GM21515 (cell line): Measurements from ENCODE around the gene TOMM22.

ENCODE experiments used
- ATAC-seq: cut with Tn5 transposase; IDR thresholded peaks from one replicate; pipeline ENCODE4 v1.9.1; 2021; ENCODE audit not compliant: unreplicated experiment

TOMM22 gene

DNA sequence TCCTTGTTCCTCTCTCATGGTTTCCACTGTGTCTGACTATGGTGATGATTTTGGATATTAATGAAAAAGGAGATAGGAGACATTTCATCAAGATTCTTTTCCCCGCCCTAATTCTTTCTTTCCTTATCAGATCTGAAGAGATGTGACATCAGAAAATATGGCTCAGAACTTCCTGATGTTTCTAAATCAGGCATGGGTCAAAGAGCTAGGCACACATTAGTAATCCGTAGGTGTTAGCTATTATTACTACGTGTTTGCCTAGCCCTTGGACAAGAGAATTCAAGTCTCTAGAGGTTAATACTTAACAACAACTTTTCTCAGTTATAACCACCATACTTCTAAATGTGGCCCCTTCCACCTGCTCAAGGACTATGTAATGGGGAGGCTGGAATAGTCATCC, 13.2 kb downstream of the TOMM22 start:
- ATAC-seq, result no peak

DNA sequence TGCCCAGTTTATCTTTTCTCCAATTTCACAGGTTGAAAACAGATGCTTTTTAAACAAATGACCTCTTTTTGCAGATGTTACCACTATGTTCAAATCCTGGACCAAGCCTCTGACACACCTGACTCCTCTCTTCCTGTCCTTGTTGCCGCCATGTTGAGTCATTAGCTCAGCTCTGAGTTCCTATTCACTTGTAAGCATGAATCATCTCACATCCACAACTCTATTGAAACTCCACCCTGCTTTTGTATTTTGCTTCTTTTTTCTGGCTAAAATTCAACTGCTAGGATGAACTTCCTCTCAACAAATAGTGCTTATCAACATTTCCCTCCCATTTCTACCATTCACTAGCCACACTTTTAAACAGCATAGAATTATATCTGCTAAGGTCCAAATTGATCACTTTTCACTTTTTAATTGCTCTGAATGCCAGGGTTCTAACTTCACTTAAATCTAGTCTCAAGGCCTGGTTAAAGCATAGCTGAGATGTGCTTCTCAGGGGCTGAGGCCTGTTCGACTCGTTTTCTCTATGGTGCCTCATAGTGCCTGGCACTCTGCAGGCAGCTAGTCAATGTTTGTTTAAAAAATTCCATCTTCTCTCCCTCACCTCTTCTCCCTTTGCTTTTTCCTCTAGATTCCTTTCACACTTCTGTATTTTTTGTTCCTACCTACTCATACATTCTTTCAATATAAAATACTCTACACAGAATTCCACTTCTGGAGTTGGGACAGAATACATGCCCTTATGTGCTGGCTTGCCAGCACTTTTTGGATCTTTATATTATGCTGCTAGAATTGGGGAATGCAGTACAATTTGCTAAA, 15.1 kb downstream of the TOMM22 start:
- ATAC-seq, result no peak

DNA sequence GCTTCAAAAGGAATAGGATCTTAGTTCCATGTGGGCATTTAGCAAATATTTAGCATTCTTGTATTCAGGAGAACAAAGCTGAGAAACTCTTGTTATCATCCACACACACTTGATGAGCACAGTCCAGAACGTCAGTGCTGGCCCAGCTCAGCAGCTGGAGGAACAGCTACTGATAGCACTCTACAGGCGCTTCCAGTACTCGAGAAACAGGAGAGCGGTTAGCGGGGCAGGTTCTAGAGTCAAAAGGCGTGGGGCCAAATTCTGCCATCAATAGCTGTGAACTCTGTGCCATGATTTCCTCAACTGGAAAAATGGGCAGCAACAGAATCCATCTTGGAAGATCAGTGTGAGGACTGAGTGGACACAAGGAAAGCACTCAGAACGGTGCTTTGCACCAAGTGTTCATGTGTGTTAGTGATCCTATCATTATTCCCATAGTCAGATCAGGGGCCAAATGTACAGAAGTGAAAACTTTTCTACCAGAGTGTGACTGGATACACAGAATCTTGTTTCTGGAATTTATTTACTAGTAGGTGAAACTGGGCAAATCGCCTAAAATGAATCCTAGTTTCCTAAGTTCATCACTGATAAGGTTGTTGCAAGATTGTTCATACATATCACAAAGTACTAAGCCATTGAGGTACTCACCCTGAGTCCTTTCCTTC, 15.8 kb downstream of the TOMM22 start:
- ATAC-seq, result no peak

DNA sequence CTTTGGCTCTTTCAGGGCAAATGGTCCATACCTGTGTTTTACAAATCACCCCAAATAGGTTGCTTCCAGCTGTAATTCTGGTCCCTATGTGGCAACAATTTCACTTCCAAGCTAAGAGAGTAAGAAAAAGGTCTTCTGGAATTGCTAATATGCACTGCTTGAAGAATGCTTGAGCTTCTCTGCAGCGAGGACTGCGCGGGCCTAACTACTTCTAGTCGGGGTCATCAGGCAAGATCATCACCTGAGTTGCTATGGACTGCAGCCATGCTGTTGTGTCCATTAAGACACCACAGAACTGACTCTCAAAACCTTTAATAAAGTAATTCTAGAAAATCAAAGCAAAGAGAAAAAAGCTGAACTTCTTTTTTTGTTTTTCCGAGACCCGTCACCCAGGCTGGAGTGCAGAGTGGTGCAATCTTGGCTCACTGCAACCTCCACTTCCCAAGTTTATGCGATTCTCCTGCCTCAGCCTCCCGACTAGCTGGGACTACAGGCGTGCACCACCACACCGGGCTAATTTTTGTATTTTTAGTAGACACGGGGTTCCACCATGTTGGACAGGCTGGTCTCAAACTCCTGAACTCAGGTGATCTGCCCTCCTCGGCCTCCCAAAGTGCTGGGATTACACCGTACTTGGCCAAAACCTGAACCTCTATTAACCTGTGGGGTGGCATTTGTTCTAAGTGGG, 16.8 kb downstream of the TOMM22 start:
- ATAC-seq, result no peak

GRCh38 chr22:38699143-38699542, 17.4 kb downstream of the TOMM22 start:
- no peak for ATAC-seq

DNA sequence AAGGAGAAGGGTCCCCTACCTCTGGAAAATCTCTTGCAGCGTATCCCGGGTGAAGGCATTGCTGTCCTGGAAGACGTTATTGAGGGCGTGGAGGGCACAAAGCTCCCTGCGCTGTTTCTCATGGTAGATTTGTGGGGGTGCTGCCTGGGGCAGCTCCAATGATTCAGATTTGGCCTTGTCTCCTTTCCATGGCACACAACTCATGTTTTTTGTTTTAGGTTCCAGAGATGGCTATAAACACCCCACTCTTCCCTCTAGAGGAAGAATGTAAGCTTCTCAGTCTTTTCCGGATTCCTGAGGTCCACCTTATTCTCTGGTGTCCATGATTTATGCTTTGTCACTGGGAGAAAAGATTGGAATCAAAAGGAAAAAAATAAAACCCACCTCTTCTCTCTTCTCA, 18.0 kb downstream of the TOMM22 start:
- ATAC-seq, result no peak

DNA sequence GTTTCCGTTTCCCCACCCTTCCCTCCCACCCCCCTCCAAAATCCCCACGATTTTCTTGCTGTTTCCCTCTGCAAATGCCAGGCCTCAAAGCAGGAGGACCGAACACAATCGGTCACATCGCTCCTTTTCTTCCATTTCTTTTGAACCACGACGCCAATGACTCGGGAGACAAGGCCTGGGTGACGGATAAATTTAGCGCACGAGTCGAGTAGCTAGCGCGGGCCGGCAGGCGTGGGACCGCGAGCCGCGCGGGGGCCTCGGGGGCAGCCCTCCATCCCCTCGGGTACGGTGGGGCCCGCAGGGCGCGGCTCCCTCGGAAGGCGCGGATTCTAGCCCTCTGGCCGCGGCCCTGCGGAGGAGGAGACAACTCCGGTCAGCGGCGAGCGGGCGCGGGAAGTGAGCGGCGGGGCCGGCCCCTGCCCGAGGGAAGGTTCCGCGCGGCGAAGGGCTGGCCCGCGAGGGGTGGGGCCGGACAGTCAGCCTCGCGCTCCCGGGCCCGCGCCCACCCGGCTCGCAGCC, 18.6 kb downstream of the TOMM22 start:
- no peak for ATAC-seq

GRCh38 chr22:38700789-38701628, 19.3 kb downstream of the TOMM22 start, which contains the start of gene JOSD1:
JOSD1 (minus strand) TSS chr22:38700943; CDS start chr22:38699987, 956 bp downstream.
- peak; percentile 32 for ATAC-seq

DNA sequence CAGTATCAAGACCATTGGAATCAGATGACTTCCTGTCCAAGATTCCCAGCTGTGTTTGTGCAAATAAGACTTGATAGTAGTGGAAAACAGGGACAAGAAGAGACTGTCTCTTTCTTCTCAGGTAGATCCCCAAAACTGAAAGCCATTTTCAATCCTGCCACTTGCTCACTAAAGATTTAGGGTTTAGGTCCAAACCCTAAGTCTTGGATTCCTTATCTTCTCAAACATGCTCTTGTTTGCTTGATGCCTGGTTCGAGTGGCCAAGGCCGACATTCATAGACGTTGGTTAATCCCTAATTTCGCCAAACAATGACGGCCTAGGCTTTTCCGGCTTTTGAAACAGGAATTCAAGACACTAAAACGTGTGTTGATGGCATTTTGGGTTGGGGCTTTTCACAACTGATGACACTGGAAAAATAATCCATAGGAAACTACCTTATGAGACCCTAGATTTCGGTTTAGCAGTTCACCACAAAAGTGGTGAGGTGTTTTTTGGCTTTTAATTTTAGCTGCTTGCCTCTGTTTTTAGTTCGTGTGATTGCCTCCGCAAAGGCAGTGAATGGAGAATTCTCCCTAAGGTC, 23.0 kb downstream of the TOMM22 start:
- no peak for ATAC-seq

- ATAC-seq, result peak; percentile 68
These were observed 23.7 kb downstream of the TOMM22 start, which contains the start of gene GTPBP1 for GRCh38 chr22:38705235-38706100. GTPBP1 (plus strand) TSS chr22:38705944; CDS start chr22:38705956, 12 bp downstream.

GRCh38 chr22:38706101-38706900, 24.5 kb downstream of the TOMM22 start:
- ATAC-seq, result peak; percentile 4

DNA sequence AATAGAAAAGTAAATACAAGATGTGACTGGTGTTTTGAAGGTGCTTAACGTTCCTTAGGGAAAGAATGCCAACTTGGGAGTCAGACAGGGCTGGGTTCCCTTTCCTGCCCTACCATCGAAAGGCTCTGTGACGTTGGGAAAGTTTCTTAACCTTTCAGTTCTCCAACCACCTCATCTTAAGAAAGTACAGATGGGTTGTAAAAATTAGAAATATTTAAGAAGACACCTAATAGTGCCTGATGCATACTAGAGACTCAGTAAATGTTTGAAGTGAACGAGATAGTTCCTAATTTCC, 25.1 kb downstream of the TOMM22 start:
- no peak for ATAC-seq

- no peak for ATAC-seq
These were observed 25.6 kb downstream of the TOMM22 start for GRCh38 chr22:38707346-38707745.

DNA sequence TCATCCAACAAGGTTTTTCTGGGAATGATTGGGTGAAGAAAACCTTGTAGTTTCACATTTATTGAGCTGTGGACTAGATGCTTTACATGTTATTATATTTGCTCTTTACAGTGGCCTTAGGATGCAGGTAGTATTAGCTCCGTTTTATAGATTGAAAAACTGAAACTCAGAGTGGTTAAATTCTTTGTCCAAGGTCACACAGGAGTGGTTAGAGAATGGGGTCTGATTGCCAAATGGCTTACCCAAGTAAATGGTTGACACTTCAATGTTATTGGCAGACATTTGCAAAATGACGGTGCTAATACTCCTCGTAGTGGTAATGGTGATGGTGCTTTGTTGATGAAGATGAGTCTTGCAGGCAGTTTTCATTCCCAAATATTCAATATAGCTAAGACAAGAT, 26.2 kb downstream of the TOMM22 start:
- no peak for ATAC-seq

GRCh38 chr22:38709306-38709705, 27.5 kb downstream of the TOMM22 start:
- no peak for ATAC-seq

GRCh38 chr22:38710351-38710750, 28.6 kb downstream of the TOMM22 start:
- no peak for ATAC-seq

DNA sequence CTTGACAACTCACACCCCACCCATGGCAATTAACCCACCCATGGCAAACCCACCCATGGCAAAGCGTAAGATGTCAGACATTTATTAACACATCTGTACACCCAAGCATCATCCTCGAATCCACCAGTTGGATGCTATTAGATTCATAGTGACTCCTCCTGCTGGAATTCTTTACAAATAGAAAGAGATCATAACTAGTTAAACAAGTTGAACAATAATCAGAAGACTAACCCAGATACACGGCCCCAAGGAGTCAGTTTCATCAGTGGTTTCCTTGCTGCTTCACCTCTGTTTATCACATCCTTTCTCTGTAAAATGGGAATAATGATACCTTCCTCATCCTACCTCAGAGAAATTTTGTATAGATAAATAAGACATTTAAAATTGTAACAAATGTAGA, 29.1 kb downstream of the TOMM22 start:
- ATAC-seq, result no peak

GRCh38 chr22:38712486-38713207, 30.9 kb downstream of the TOMM22 start:
- no peak for ATAC-seq
